Measurements from ENCODE around the gene CDKAL1. TPM values are rescaled to one million over a fixed set of nuclear protein-coding genes. Genes with fewer than 3 reads are reported as not detected.

Gene CDKAL1
- total RNA-seq, 1 experiment from 2014 or later, result 20.6 TPM

DNA sequence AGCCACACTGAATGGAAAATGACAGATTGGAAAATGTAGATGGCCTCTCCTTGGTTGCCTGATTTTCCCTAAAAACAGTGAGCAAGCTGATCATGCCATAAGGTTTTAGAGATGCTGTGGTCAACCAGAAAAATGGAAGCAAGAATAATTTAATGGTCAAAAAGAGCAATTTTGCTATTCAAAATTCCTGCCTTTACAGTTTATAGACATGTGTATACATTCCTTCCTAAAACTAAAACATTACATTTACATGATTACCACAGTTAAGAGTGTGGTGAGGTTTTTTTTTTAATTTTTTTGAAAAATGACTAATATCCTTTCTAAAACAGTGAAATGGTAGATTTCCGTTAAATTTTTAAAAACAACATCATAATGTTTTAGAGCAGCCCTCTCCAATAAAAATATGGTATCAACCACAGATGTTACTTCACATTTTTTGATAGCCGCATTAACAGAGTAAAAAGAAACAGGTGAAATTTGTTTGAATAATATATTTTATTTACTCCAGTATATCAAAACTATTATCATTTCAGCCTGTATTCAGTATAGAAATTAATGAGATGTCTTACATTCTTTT, 652.3 kb downstream of the CDKAL1 start (continued):
- TF ChIP-seq ZNF671 (CRISPR knock-in tag; IDR thresholded peaks at IDR 0.05), result no peak
- no peak for TF ChIP-seq NR1H2 (CRISPR knock-in tag; IDR thresholded peaks at IDR 0.05)
- TF ChIP-seq MXD4 (CRISPR knock-in tag; IDR thresholded peaks at IDR 0.05; ENCODE audit: borderline replicate concordance), result no peak
- no peak for TF ChIP-seq GABPB1 (CRISPR knock-in tag; IDR thresholded peaks at IDR 0.05)
- TF ChIP-seq PRDM15 (CRISPR knock-in tag; IDR thresholded peaks at IDR 0.05), result no peak

DNA sequence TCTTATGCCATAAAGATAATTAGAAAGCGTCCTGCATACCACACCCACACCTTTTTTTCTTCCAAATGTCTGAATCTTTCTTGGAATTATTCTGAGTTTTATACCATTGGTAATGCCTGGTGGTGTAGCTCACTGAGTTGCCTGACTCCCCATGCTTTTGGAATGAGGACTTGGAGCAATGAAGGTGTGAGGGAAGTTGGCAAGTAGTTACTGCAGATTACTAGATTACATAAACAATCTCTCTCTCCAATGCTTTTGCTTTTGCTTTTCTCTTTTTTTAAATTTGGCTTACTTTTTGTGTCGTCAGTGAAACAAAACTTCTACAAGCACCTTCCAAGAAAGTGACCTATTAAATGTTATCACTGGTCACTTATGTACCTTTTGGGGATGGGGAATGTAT, 653.2 kb downstream of the CDKAL1 start:
- Mint-ChIP-seq H3K4me3 (no peak overlapping the region), H3K27me3 (ENCODE audit: low read depth) (no peaks in the 10 kb centered on the region), H3K36me3 (peaks cover 2% of the 10 kb centered on the region; the same call in 1 of the 2 replicates), H3K9me3 (no peaks in the 10 kb centered on the region), H3K4me1 (peaks cover 82% of the 10 kb centered on the region), H3K27ac (peak overlapping the region; percentile 25; the same call in 1 of the 2 replicates)
- TF ChIP-seq ELF4 (CRISPR knock-in tag; IDR thresholded peaks at IDR 0.05; ENCODE audit: low read depth), result no peak
- CTCF ChIA-PET, result no interaction called here
- POLR2A ChIA-PET, result no interaction called here
- no peak for ATAC-seq
- DNase-seq (ENCODE audit: low spot score), result no peak

- TF ChIP-seq, protein P1, sequence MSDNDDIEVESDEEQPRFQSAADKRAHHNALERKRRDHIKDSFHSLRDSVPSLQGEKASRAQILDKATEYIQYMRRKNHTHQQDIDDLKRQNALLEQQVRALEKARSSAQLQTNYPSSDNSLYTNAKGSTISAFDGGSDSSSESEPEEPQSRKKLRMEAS (CRISPR knock-in tag; IDR thresholded peaks at IDR 0.05), result no peak
- TF ChIP-seq ZNF263 (CRISPR knock-in tag; IDR thresholded peaks at IDR 0.05; ENCODE audit: low read depth), result no peak
- TF ChIP-seq, protein P2, sequence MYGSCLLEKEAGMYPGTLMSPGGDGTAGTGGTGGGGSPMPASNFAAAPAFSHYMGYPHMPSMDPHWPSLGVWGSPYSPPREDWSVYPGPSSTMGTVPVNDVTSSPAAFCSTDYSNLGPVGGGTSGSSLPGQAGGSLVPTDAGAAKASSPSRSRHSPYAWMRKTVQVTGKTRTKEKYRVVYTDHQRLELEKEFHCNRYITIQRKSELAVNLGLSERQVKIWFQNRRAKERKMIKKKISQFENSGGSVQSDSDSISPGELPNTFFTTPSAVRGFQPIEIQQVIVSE (CRISPR knock-in tag; IDR thresholded peaks at IDR 0.05; ENCODE audit: borderline replicate concordance), result no peak
- TF ChIP-seq NFE2L1 (CRISPR knock-in tag; IDR thresholded peaks at IDR 0.05), result no peak
- TF ChIP-seq NFATC4 (CRISPR knock-in tag; IDR thresholded peaks at IDR 0.05), result no peak
- TF ChIP-seq OVOL2 (CRISPR knock-in tag; IDR thresholded peaks at IDR 0.05; ENCODE audit: borderline replicate concordance), result no peak
- TF ChIP-seq JAZF1 (CRISPR knock-in tag; IDR thresholded peaks at IDR 0.05), result no peak
- TF ChIP-seq, protein P3, sequence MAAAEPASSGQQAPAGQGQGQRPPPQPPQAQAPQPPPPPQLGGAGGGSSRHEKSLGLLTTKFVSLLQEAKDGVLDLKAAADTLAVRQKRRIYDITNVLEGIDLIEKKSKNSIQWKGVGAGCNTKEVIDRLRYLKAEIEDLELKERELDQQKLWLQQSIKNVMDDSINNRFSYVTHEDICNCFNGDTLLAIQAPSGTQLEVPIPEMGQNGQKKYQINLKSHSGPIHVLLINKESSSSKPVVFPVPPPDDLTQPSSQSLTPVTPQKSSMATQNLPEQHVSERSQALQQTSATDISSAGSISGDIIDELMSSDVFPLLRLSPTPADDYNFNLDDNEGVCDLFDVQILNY (CRISPR knock-in tag; IDR thresholded peaks at IDR 0.05), result no peak
- no peak for TF ChIP-seq ZNF512 (CRISPR knock-in tag; IDR thresholded peaks at IDR 0.05; ENCODE audit: borderline replicate concordance)
- no peak for TF ChIP-seq ZNF671 (CRISPR knock-in tag; IDR thresholded peaks at IDR 0.05)
- TF ChIP-seq PRDM15 (CRISPR knock-in tag; IDR thresholded peaks at IDR 0.05), result no peak
- no peak for TF ChIP-seq IRF2 (CRISPR knock-in tag; IDR thresholded peaks at IDR 0.05; ENCODE audit: borderline replicate concordance, low read depth)
- no peak for TF ChIP-seq ZMAT4 (CRISPR knock-in tag; IDR thresholded peaks at IDR 0.05)
- no peak for TF ChIP-seq HMGA2 (CRISPR knock-in tag; IDR thresholded peaks at IDR 0.05)
- ChIA-PET CTCF (no interaction called here), POLR2A (no interaction called here)
- H3K36me3 Mint-ChIP-seq, result peaks cover 12% of the 10 kb centered on the region
- no peaks in the 10 kb centered on the region for H3K27me3 Mint-ChIP-seq (ENCODE audit: low read depth)
- no peak overlapping the region for H3K4me3 Mint-ChIP-seq
- DNase-seq (ENCODE audit: low spot score) (no peak), ATAC-seq (peak; percentile 8; the same call in 1 of the 2 replicates)
- H3K4me1 Mint-ChIP-seq, result peaks cover 70% of the 10 kb centered on the region
- peak overlapping the region; percentile 88 for H3K27ac Mint-ChIP-seq
- H3K9me3 Mint-ChIP-seq, result peaks cover 8% of the 10 kb centered on the region
Measured at GRCh38 chr6:21188505-21189223, 654.4 kb downstream of the CDKAL1 start.
